Keratinocyte (primary cell): Measurements from ENCODE around the gene MAP2K5.

Source experiments
- CTCF ChIP-seq, 3 experiments: IDR thresholded peaks in 1 of 3; conservative IDR thresholded peaks in 1 of 3; optimal IDR thresholded peaks in 1 of 3; 2 replicates in 2 of 3; 3 replicates in 1 of 3; pipeline versions ENCODE3 to v1.5.1; 2011; ENCODE audit warnings: low read length in 3 of 3, mild to moderate bottlenecking in 3 of 3, moderate library complexity in 2 of 3, control low read depth in 1 of 3, inconsistent platforms in 1 of 3; ENCODE audit not compliant: insufficient read depth in 2 of 3; ENCODE audit errors: extremely low read depth in 1 of 3
- EZH2 ChIP-seq: IDR thresholded peaks from one replicate; pipeline ENCODE4 v1.6.1; 2012; ENCODE audit warnings: inconsistent platforms, mild to moderate bottlenecking, low read length, moderate library complexity

- TF ChIP-seq CTCF (optimal IDR thresholded peaks at IDR 0.05 in 1 of 3, IDR thresholded peaks at IDR 0.05 in 1 of 3, conservative IDR thresholded peaks at IDR 0.05 in 1 of 3; ENCODE audit: extremely low read depth in 1 of 3, insufficient read depth in 2 of 3, low read length in 3 of 3) = no peak
- no peak for TF ChIP-seq EZH2
Measured at GRCh38 chr15:67632261-67632660, 89.8 kb downstream of the MAP2K5 start.
